ENCODE data around the gene GDF7.

GRCh38 chr2:20622731-20623130 lies 44.2 kb upstream of the GDF7 start:
- TF ChIP-seq CTCF (conservative IDR thresholded peaks at IDR 0.05 in 1 of 2, IDR thresholded peaks at IDR 0.05 in 1 of 2; ENCODE audit: extremely low read depth in 1 of 2, insufficient read depth in 1 of 2, low read depth in 1 of 2, low read length in 2 of 2) (no peak), EZH2 (IDR thresholded peaks at IDR 0.05; ENCODE audit: borderline replicate concordance, low read length) (no peak)
